Lung (tissue), 12 donors: Measurements from ENCODE around the gene VEGFA. TPM values are rescaled to one million over a fixed set of nuclear protein-coding genes. Genes with fewer than 3 reads are reported as not detected.

Experiments
- ATAC-seq: fragments of 200-7000 bp; cut with Tn5 transposase; one replicate; pipeline ENCODE4 v1.9.1; 2020; ENCODE audit warnings: moderate number of reproducible peaks; ENCODE audit not compliant: insufficient read depth, low FRiP score
- DNase-seq, 3 donors: peaks; one replicate each; pipeline ENCODE4 v3.0.0-alpha.2; 2013 to 2017
- H3K27ac ChIP-seq, 2 donors: one replicate each; pipeline ENCODE4 v1.5.1; 2013; ENCODE audit warnings: mild to moderate bottlenecking in 2 of 2, moderate library complexity in 2 of 2, control low read depth in 1 of 2, inconsistent platforms in 1 of 2, low read depth in 1 of 2, low read length in 1 of 2
- H3K27me3 ChIP-seq, 3 donors: one replicate each; pipeline ENCODE4 v1.5.1; 2013; ENCODE audit warnings: low read length in 2 of 3; ENCODE audit not compliant: control insufficient read depth in 3 of 3, insufficient read depth in 3 of 3
- H3K36me3 ChIP-seq, 4 donors: one replicate each; pipeline ENCODE4 v1.5.1; 2013; ENCODE audit warnings: low read length in 4 of 4, mild to moderate bottlenecking in 1 of 4, moderate library complexity in 1 of 4; ENCODE audit not compliant: control insufficient read depth in 4 of 4, insufficient read depth in 4 of 4
- H3K4me1 ChIP-seq, 5 donors: one replicate each; pipeline ENCODE4 v1.5.1; 2013; ENCODE audit warnings: low read length in 5 of 5, mild to moderate bottlenecking in 2 of 5, moderate library complexity in 1 of 5; ENCODE audit not compliant: control insufficient read depth in 5 of 5, insufficient read depth in 5 of 5
- H3K4me3 ChIP-seq: one replicate; pipeline ENCODE4 v1.5.1; 2013; ENCODE audit warnings: mild to moderate bottlenecking, control low read depth, moderate library complexity
- H3K9ac ChIP-seq, 2 donors: one replicate each; pipeline ENCODE4 v1.5.1; 2013; ENCODE audit warnings: low read length in 2 of 2, control low read depth in 1 of 2; ENCODE audit not compliant: insufficient read depth in 1 of 2
- H3K9me3 ChIP-seq, 4 donors: one replicate each; pipeline ENCODE4 v1.5.1; 2013; ENCODE audit warnings: low read length in 3 of 4, mild to moderate bottlenecking in 1 of 4, moderate library complexity in 1 of 4; ENCODE audit not compliant: control insufficient read depth in 4 of 4, insufficient read depth in 3 of 4
- WGBS, 2 donors: extraction: QIAGEN DNeasy Blood & Tissue Kit; methylation state at CpG; one replicate each; pipeline ENCODE4 v1.1.7; 2013; 5-methylcytosine and 5-hydroxymethylcytosine counted together
- polyA plus RNA-seq, 2 donors: library from polyadenylated mRNA; stranded (reverse); fragments of 200-250 nt; gene quantifications; one replicate each; pipeline ENCODE4 v1.2.1, GENCODE V29; 2013
- total RNA-seq, 2 donors: library from RNA; depleted of rRNA in 1 of 2; stranded (reverse); fragments of >200 nt in 1 of 2; gene quantifications; one replicate each; pipeline ENCODE4 v1.2.1, GENCODE V29; 2014 to 2021
- TF ChIP-seq, protein P1 (sequence below): IDR thresholded peaks from 2 replicates; pipeline ENCODE4 v1.5.1; 2012; ENCODE audit warnings: mild to moderate bottlenecking; ENCODE audit errors: control extremely low read depth, extremely low read depth
- donor health status: control.
- donor health status: control.
- donor health status: Bipolar disorder and iron deficiency.
- donor health status: healthy.
- donor health status: DM: yes; HTN: yes; CAD: no.

The VEGFA gene
- total and polyA plus RNA-seq, 4 donors, result 98.3 to 275 (median 140) TPM

DNA sequence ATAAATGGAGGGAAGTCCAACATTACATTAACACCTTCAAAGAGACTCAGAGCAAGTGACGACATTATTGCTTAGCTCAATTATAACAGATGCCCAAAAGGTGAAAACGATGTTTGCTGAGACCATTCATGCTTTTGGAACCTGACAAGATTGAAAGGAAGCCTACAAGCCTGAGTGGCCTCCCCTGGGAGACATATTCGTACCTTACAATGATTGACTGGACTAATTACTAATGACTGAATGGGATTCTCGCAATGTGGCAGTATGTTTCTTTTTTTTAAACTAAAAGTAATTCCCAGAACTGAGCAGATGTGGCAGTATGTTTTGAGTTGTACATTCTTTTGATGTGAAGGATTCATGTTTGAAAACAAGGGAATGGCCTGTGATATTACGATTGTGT is 49.9 kb downstream of the VEGFA start:
- H3K27me3 ChIP-seq, result no peaks in the 10 kb centered on the region
- peaks cover 0 to 16% (median 9%) of the 10 kb centered on the region in 5 donors for H3K4me1 ChIP-seq
- TF ChIP-seq, protein P1, sequence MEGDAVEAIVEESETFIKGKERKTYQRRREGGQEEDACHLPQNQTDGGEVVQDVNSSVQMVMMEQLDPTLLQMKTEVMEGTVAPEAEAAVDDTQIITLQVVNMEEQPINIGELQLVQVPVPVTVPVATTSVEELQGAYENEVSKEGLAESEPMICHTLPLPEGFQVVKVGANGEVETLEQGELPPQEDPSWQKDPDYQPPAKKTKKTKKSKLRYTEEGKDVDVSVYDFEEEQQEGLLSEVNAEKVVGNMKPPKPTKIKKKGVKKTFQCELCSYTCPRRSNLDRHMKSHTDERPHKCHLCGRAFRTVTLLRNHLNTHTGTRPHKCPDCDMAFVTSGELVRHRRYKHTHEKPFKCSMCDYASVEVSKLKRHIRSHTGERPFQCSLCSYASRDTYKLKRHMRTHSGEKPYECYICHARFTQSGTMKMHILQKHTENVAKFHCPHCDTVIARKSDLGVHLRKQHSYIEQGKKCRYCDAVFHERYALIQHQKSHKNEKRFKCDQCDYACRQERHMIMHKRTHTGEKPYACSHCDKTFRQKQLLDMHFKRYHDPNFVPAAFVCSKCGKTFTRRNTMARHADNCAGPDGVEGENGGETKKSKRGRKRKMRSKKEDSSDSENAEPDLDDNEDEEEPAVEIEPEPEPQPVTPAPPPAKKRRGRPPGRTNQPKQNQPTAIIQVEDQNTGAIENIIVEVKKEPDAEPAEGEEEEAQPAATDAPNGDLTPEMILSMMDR, result no peak
- H3K27ac ChIP-seq, result no peak overlapping the region
- no peak for DNase-seq
- no peaks in the 10 kb centered on the region for H3K36me3 ChIP-seq
- WGBS, 2 donors, result 76 to 89% methylated on average over 5 of the region's 5 CpGs
- H3K4me3 ChIP-seq, result no peak overlapping the region
- ATAC-seq, result no peak
- no peaks in the 10 kb centered on the region for H3K9me3 ChIP-seq
- no peak overlapping the region for H3K9ac ChIP-seq

DNA sequence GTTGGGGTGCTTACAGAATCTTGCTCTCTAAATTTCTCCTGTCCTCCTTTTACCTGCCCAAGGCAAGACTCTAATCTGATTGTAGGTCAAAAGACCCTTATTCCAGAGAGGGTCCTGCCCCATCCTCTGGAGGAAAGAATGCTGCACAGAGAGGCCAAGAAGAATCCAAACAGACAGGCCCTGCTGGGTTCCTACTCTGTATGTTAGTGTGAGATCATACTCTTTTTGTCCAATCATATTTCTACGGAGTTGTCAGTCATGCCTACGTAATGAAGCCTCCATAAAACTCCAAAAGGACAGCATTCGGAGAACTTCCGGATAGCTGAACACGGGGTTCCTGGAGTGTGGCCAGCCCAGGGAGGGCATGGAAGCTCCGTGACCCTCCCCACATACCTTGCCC is 50.5 kb downstream of the VEGFA start:
- H3K27ac ChIP-seq, result no peak overlapping the region
- TF ChIP-seq, protein P1, result no peak
- no peak overlapping the region for H3K9ac ChIP-seq
- 89 to 94% methylated on average over 6 of the region's 6 CpGs for WGBS, 2 donors
- ATAC-seq, result no peak
- H3K4me3 ChIP-seq, result no peak overlapping the region
- peaks cover 0 to 21% (median 10%) of the 10 kb centered on the region in 5 donors for H3K4me1 ChIP-seq
- H3K27me3 ChIP-seq, result no peaks in the 10 kb centered on the region
- no peak for DNase-seq
- H3K9me3 ChIP-seq, result no peaks in the 10 kb centered on the region
- H3K36me3 ChIP-seq, result no peaks in the 10 kb centered on the region

DNA sequence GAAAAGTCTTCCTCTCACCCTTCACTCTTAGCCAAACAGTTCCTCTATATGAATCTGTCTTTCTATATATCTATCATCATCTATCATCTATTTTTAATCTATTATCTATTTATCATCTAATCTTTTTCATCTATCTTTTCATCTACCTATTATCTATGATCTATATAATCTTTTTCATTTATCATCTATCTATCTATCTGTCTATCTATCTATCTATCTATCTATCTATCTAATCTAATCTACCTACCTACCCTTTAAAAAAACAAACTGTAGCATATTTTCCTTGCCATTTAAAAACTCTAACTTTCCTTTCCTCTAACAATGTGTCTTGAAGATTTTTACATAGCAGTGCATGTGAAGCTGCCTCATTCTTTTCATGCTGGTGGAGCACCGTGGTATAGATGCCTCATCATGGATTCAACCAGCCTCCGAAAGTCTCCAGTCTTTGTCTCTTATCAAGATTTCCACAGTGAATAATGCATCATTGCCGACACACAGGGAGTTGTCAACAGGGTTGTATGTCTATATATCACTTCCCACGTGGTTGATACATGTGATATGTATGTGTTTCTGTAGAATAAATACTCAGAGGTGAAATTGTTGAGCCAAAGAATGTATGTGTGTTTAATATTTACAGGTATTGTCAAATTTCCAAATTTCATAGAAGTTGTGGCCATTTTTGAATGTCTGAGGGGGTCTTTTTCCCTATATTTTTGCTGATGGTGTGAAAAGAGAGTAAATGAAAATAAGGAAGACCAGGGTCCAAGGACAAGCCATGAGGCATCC is 51.3 kb downstream of the VEGFA start:
- Histone ChIP-seq H3K36me3 (no peaks in the 10 kb centered on the region), H3K9ac (no peak overlapping the region), H3K4me1 (peaks cover 0 to 22% (median 10%) of the 10 kb centered on the region in 5 donors), H3K27me3 (no peaks in the 10 kb centered on the region), H3K9me3 (no peaks in the 10 kb centered on the region), H3K4me3 (no peak overlapping the region), H3K27ac (no peak overlapping the region)
- DNase-seq, result no peak
- ATAC-seq, result no peak
- 79 to 83% methylated on average over 4 of the region's 4 CpGs for WGBS, 2 donors
- TF ChIP-seq, protein P1, result no peak
